Measurements from ENCODE around the gene TMEM79. TPM values are rescaled to one million over a fixed set of nuclear protein-coding genes. Genes with fewer than 3 reads are reported as not detected.

TMEM79 gene
- polyA plus RNA-seq, 1 donor (not counting 4 experiments of a cell fraction or from before 2014, with no cell fraction given), result 14.2 TPM

DNA sequence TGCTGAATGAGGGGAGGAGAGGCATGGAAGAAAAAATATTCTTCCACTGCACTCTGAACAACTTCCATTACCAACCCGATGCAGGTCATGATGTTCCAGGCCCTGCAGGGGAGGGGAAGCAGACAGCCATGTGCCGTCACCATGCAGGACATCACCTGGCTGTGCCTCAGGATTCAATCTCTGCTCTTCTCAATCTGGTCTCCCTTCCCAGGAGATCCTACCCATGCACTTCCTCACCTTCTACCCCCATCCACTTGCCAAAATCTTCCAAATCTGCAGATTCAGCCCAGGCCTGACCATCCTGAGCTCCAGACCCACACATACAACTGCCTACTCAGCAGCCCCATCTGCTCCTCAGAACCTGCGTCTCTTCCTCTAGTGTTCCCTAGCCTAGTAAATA is 30.5 kb upstream of the TMEM79 start:
- no peaks in the 10 kb centered on the region for H4K20me1 ChIP-seq (ENCODE audit: control insufficient read depth, extremely low read depth, insufficient read depth, low read length)
- no peaks in the 10 kb centered on the region for H3K9me3 ChIP-seq (ENCODE audit: control insufficient read depth, low read depth, low read length)
- FAIRE-seq (no peak), DNase-seq (ENCODE audit: low read depth, low spot score) (no peak)
- H3K4me2 ChIP-seq (ENCODE audit: control insufficient read depth, extremely low read depth, insufficient read depth, low read depth, low read length), result no peak overlapping the region
- no peak for TF ChIP-seq EZH2 (IDR thresholded peaks at IDR 0.05; ENCODE audit: low read length)
- TF ChIP-seq, protein P1, sequence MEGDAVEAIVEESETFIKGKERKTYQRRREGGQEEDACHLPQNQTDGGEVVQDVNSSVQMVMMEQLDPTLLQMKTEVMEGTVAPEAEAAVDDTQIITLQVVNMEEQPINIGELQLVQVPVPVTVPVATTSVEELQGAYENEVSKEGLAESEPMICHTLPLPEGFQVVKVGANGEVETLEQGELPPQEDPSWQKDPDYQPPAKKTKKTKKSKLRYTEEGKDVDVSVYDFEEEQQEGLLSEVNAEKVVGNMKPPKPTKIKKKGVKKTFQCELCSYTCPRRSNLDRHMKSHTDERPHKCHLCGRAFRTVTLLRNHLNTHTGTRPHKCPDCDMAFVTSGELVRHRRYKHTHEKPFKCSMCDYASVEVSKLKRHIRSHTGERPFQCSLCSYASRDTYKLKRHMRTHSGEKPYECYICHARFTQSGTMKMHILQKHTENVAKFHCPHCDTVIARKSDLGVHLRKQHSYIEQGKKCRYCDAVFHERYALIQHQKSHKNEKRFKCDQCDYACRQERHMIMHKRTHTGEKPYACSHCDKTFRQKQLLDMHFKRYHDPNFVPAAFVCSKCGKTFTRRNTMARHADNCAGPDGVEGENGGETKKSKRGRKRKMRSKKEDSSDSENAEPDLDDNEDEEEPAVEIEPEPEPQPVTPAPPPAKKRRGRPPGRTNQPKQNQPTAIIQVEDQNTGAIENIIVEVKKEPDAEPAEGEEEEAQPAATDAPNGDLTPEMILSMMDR (optimal IDR thresholded peaks at IDR 0.05 in 1 of 3, IDR thresholded peaks at IDR 0.05 in 1 of 3, conservative IDR thresholded peaks at IDR 0.05 in 1 of 3; ENCODE audit: extremely low read depth in 1 of 3, insufficient read depth in 2 of 3, low read length in 3 of 3), result no peak
- peaks cover 37 to 67% of the 10 kb centered on the region in 2 experiments for H3K36me3 ChIP-seq (ENCODE audit: control insufficient read depth in 2 of 2, extremely low read depth in 1 of 2, insufficient read depth in 2 of 2, low read length in 2 of 2)
- no peak overlapping the region for H2AFZ ChIP-seq (ENCODE audit: control insufficient read depth, low read length)
- dilution Hi-C loops (cut with MboI; ENCODE audit: extremely low pct_ligation_motif_present, low sequenced_read_pairs), result no loop called here
- no peaks in the 10 kb centered on the region for H3K27me3 ChIP-seq (ENCODE audit: control insufficient read depth, extremely low read depth, insufficient read depth, low read length)
- H3K79me2 ChIP-seq (ENCODE audit: control insufficient read depth, insufficient read depth, low read length), result no peaks in the 10 kb centered on the region
- H3K4me1 ChIP-seq (ENCODE audit: control insufficient read depth, extremely low read depth, insufficient read depth, low read length), result peaks cover 22% of the 10 kb centered on the region
- no peaks in the 10 kb centered on the region for H3K9me1 ChIP-seq (ENCODE audit: control insufficient read depth, extremely low read depth, insufficient read depth, low read length)
- no peak overlapping the region for H3K27ac ChIP-seq (ENCODE audit: control insufficient read depth, insufficient read depth, low read length)
- no peak overlapping the region for H3K9ac ChIP-seq (ENCODE audit: control insufficient read depth, extremely low read depth, insufficient read depth, low read length)
- H3K4me3 ChIP-seq (ENCODE audit: control insufficient read depth in 2 of 3, extremely low read depth in 1 of 3, insufficient read depth in 2 of 3, low read depth in 1 of 3, low read length in 3 of 3), result no peak overlapping the region

DNA sequence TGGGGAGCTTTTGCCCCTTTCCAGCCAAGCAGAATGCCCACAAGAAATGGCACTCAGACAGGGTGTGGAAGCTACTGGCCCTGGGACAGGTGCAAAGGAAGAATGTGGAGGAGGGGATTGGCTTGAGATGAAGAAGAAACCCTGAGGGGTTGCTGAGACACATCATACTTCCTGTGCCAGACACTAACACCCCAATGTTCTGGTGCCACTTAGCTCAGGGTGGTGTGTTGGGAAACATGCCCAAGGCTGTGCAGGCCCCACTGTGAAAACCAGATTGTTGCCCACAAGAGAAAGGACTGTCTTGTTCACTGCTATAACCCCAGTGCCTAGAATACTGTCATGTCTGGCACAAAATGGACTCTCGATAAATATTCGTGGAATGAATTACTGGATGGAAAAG is 26.4 kb upstream of the TMEM79 start:
- peaks cover 4% of the 10 kb centered on the region for H4K20me1 ChIP-seq (ENCODE audit: control insufficient read depth, extremely low read depth, insufficient read depth, low read length)

More for the DNA sequence above, 26.4 kb upstream of the TMEM79 start:
- DNase-seq (ENCODE audit: low read depth, low spot score) (no peak), FAIRE-seq (peak; percentile 77)
- dilution Hi-C loops (cut with MboI; ENCODE audit: extremely low pct_ligation_motif_present, low sequenced_read_pairs), result no loop called here
- H2AFZ ChIP-seq (ENCODE audit: control insufficient read depth, low read length), result no peak overlapping the region
- H3K9me3 ChIP-seq (ENCODE audit: control insufficient read depth, low read depth, low read length), result no peaks in the 10 kb centered on the region
- H3K79me2 ChIP-seq (ENCODE audit: control insufficient read depth, insufficient read depth, low read length), result no peaks in the 10 kb centered on the region
- H3K27me3 ChIP-seq (ENCODE audit: control insufficient read depth, extremely low read depth, insufficient read depth, low read length), result no peaks in the 10 kb centered on the region
- no peak overlapping the region for H3K9ac ChIP-seq (ENCODE audit: control insufficient read depth, extremely low read depth, insufficient read depth, low read length)
- peak overlapping the region; percentile 38 for H3K4me2 ChIP-seq (ENCODE audit: control insufficient read depth, extremely low read depth, insufficient read depth, low read depth, low read length)
- peaks cover 5% of the 10 kb centered on the region for H3K9me1 ChIP-seq (ENCODE audit: control insufficient read depth, extremely low read depth, insufficient read depth, low read length)
- peak overlapping the region; percentile 39 for H3K27ac ChIP-seq (ENCODE audit: control insufficient read depth, insufficient read depth, low read length)
- peaks cover 54% of the 10 kb centered on the region for H3K4me1 ChIP-seq (ENCODE audit: control insufficient read depth, extremely low read depth, insufficient read depth, low read length)
- no peak overlapping the region for H3K4me3 ChIP-seq (ENCODE audit: control insufficient read depth in 2 of 3, extremely low read depth in 1 of 3, insufficient read depth in 2 of 3, low read depth in 1 of 3, low read length in 3 of 3)
- no peak for TF ChIP-seq EZH2 (IDR thresholded peaks at IDR 0.05; ENCODE audit: low read length)
- TF ChIP-seq, protein P1 (optimal IDR thresholded peaks at IDR 0.05 in 1 of 3, IDR thresholded peaks at IDR 0.05 in 1 of 3, conservative IDR thresholded peaks at IDR 0.05 in 1 of 3; ENCODE audit: extremely low read depth in 1 of 3, insufficient read depth in 2 of 3, low read length in 3 of 3), result no peak
- H3K36me3 ChIP-seq (ENCODE audit: control insufficient read depth in 2 of 2, extremely low read depth in 1 of 2, insufficient read depth in 2 of 2, low read length in 2 of 2), result peaks cover 36 to 67% of the 10 kb centered on the region in 2 experiments

Data from keratinocyte (primary cell).